GM20431 (cell line): ENCODE measurements around the gene IQGAP1.
"Not testable (repeated sequence)": the region's sequence is repeated elsewhere in the genome, so short reads cannot be mapped to it uniquely, and the experiment has no call there.

ENCODE experiments used
- in situ Hi-C: fragments of 300-500 bp; cut with MseI, MboI; formaldehyde crosslinking; loops from one replicate; pipeline ENCODE4 v1.15.0; 2020; ENCODE audit warnings: low sequenced_read_pairs; ENCODE audit not compliant: unreplicated experiment

IQGAP1 gene

DNA sequence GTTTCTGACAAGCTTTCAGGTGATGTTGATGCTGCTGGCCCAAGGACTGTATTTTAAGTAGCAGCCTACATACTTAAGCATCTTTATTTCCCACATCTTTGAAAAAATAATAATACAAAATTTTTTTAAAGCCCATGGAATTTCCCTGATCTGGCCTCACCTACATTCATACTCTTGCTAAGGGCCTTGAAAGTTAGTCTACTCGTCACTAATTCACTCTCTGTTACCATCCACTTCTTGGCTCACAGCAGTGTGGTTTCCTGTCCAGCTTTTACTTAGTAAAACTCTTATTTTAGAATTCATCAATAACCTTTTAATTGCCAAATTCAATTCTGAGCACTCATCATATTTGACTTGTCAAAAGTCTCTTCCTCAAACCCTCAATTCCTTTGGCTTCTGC lies 82.4 kb downstream of the IQGAP1 start:
- in situ Hi-C loops: no loop called here

DNA sequence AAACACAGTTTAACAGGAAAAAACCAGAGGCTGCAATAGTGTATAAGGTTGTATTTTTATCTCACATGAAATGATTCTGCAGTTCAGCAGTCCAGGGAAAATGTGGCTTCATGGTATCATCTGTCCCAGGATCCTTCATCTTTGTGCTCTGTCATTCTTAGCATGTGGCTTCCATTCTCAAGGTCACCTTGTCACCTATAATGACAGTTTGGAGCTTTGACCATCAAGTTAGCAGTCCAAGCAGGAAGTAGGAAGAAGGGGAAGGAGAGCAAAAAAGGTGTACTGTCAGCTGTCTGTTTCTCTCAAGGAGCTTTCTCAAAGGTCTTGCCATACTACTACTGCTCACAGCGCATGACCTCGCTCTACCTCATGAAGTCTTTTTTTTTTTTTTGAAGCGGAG lies 83.1 kb downstream of the IQGAP1 start:
- in situ Hi-C loops: no loop called here

DNA sequence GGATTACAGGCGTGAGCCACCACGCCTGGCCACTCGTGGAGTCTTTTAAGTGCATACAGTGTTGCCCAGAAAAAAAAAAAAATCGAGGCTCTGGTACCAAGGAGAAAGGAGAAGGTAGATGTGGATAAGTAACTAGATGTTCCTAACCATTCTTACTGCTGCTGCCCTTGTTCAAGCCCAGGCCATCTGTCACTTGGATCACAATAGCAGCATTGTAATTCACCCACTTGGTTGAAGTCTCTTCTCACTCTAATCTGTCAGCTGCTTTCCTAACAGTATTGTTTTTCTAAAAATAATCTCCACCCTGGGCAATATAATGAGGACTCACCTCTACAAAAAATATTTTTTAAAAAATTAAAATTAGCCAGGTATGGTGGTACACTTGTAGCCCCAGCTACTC lies 83.7 kb downstream of the IQGAP1 start:
- in situ Hi-C loops: no loop called here

DNA sequence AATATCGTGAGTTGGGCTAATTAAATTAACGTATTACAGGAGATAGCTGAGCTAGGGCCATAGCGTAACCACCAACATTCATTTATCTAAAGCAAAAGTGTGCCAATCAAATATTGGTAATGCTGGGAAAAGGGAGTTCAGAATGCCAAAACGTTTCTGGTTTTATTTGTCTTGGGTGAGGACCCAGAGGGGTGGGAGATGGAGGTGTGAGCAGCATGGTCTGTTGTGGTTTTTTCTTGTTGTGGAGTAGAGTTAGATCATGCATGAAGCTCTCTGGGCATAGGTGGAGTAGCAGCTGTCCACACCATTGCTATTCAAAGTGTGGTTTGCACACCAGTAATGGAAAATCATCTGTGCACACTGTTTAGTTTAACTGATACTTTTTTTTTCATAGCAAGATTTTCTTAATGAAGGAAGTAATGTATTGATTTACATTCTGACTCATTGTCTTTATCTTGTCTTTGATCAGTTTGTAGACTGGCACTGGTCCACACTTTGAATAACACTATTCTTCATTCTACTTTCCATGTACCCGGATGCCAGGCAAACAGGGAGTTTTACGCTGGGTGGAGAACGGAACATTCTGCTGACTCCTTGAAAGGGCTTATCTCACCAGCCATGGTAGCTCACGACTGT lies 90.9 kb downstream of the IQGAP1 start:
- in situ Hi-C loops: no loop called here

DNA sequence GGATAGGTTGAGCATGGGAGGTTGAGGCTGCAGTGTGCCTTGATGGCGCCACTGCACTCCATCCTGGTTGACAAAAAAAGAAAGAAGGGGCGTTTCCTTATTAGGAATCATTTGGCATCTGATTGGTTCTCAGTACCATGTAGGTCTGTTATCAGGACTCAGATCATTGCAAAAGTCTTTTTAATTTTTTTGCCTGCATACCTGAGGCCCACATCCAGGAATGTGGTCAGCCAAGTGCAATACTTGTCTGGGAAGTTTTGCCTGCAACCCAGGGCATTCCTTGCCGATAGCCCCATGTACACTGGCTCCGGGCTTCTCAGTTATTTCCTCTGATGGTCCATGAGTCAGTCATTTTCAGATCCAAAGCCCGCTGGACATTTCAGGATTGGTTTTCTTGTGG lies 91.6 kb downstream of the IQGAP1 start:
- in situ Hi-C loops: no loop called here

GRCh38 chr15:90481023-90481422 lies 93.0 kb downstream of the IQGAP1 start:
- in situ Hi-C loops: no loop called here

DNA sequence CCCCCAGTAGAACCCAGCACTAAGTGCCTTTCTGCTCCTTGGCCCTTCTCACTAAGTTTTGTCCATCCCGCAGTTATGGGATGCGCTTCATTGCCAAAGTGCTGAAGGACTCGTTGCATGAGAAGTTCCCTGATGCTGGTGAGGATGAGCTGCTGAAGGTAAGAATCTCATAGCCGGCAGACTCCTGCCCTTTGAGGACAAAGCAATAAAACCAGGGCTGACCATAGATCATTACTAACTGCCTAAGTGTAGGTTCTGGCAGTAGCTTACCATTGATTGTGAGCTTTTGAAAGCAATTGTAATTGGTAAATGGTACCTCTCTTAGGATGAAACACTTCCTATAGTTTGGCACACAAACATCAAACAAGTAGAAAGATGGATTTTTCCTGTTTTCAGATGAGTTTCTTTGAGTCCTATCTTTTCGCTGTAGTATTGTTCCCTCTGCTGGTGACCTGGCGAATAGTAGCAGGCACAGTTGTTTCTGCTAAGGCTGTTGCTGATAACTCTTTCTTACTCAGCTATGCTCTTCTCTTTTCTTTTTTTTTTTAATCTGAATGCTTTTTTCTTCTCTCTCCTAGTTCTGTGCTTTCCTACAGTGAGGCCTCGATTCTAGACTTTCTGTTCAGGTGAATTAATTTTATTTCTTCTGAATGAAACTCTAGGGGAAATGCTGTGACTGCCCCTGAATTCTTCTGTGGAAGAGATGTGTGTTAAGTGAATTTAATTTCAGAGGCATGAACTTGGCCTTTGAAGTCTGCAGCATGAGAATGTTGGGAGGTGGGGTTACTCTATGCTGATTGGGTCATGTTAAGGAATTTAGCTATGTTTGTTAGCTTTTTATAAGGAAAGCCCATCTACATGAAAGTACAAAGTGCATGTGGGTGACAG lies 94.3 kb downstream of the IQGAP1 start:
- in situ Hi-C loops: no loop called here

- in situ Hi-C loops: no loop called here
These were observed 94.9 kb downstream of the IQGAP1 start for GRCh38 chr15:90483012-90483307.

GRCh38 chr15:90483637-90484036 lies 95.6 kb downstream of the IQGAP1 start:
- in situ Hi-C loops: no loop called here

- in situ Hi-C loops: no loop called here
These were observed 99.1 kb downstream of the IQGAP1 start for GRCh38 chr15:90487186-90487585.

- in situ Hi-C loops: no loop called here
These were observed 101.5 kb downstream of the IQGAP1 start for GRCh38 chr15:90489514-90489913.

GRCh38 chr15:90489944-90490343 lies 101.9 kb downstream of the IQGAP1 start:
- in situ Hi-C loops: no loop called here

DNA sequence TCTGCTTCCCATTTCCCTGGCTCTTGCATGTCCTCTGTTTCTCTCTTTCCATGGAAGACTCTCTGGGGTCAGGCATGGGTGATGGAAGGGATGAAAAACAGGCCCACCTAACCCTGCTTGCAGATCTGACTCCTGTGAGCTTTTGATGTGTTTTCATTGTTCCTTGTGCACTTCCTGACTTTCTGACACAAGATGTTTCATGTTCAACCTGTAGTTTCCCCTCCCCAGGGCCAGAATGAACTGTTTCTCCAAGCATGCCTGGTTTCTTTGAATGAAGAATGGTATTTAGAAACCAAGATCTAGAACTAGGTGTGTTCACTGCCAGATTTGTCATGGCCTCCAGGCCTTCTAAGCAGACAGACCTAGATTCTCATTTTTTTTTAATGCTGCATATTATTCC lies 105.6 kb downstream of the IQGAP1 start:
- in situ Hi-C loops: no loop called here

GRCh38 chr15:90495067-90495466 lies 107.0 kb downstream of the IQGAP1 start:
- in situ Hi-C loops: no loop called here

GRCh38 chr15:90496791-90497190 lies 108.7 kb downstream of the IQGAP1 start:
- in situ Hi-C loops: no loop called here

GRCh38 chr15:90497376-90497775 lies 109.3 kb downstream of the IQGAP1 start:
- in situ Hi-C loops: no loop called here

DNA sequence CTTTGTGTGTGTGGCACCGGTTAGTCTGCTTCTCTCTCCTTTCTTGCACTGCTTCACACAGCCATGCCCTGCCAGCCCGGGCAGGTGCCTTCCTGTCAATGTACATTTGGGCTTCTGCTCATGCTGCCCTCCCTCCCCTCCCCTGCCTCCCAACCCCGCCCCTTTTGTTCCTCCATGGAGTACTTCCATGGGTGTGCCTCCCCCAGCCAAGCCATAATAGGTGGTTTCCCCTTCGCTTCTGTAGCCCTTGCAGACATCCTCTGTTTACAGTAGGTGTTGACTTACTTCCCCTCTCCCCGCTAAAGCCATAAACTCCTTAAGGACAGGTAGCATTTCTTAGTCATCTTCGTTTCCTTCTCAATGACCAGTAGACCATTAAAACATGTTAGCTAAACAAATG lies 109.9 kb downstream of the IQGAP1 start:
- in situ Hi-C loops: no loop called here

DNA sequence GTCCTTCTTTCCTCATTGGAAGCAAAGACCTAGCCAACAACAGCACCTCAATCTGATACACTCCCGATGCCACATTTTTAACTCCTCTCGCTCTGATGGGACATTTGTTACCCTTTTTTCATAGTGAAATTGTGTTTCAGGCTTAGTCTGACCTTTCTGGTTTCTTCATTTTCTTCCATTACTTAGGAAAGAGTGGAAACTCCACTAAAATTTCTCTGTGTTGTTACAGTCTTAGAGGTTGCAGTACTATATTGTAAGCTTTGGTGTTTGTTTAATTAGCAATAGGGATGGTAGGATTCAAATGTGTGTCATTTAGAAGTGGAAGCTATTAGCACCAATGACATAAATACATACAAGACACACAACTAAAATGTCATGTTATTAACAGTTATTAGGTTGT lies 112.1 kb downstream of the IQGAP1 start:
- in situ Hi-C loops: no loop called here

DNA sequence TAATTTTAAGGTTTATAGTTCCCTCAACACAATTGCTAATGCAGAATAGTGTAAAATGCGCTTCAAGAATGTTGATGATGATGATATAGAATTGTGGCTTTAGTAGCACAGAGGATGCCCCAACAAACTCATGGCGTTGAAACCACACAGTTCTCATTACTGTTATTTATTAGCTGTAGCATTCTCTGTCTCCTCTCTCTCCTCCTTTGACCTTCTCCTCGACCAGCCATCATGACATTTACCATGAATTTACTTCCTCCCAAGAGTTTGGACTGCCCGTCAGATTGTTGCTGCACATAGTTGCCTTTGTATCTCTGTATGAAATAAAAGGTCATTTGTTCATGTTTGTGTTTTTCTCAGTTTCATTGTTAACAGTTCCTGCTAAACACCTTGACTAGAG lies 113.9 kb downstream of the IQGAP1 start:
- in situ Hi-C loops: no loop called here

GRCh38 chr15:90510781-90511180 lies 122.7 kb downstream of the IQGAP1 start:
- in situ Hi-C loops: not testable (repeated sequence)

DNA sequence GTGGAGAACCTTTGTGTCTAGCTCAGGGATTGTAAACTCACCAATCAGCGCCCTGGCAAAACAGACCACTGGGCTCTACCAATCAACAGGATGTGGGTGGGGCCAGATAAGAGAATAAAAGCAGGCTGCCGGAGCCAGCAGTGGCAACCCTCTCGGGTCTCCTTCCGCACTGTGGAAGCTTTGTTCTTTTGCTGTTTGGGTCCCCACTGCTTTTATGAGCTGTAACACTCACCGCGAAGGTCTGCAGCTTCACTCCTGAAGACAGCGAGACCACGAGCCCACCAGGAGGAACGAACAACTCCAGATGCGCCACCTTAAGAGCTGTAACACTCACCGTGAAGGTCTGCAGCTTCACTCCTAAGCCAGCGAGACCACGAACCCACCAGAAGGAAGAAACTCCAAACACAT lies 123.2 kb downstream of the IQGAP1 start:
- in situ Hi-C loops: not testable (repeated sequence)

- in situ Hi-C loops: no loop called here
These were observed 124.2 kb downstream of the IQGAP1 start for GRCh38 chr15:90512276-90512675.
